ENCODE data around the gene SBK3.
"Not testable (repeated sequence)": the region's sequence is repeated elsewhere in the genome, so short reads cannot be mapped to it uniquely, and the experiment has no call there.

Gene SBK3

DNA sequence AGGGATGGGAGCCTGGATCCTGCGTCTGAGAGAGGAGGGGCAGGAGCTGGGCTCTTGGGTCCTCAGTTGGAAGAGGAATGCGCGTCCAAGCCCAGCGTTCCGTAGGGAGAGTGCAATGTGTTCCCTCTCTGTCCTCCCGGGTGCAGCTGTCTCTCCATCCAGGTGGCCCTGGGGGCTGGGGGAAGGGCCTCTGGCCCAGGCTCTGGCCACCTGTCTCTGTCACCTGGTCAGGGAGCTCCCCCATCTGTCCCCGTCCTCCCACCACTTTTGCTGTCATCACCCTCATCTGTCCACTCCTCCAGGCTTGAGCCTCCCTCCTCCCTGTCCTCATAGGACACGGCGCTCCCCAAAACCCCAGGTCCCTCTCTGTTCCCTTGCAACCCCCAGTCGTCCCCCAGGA lies 4.7 kb downstream of the SBK3 start:
- no peak for DNase-seq (ENCODE audit: low read depth)

DNA sequence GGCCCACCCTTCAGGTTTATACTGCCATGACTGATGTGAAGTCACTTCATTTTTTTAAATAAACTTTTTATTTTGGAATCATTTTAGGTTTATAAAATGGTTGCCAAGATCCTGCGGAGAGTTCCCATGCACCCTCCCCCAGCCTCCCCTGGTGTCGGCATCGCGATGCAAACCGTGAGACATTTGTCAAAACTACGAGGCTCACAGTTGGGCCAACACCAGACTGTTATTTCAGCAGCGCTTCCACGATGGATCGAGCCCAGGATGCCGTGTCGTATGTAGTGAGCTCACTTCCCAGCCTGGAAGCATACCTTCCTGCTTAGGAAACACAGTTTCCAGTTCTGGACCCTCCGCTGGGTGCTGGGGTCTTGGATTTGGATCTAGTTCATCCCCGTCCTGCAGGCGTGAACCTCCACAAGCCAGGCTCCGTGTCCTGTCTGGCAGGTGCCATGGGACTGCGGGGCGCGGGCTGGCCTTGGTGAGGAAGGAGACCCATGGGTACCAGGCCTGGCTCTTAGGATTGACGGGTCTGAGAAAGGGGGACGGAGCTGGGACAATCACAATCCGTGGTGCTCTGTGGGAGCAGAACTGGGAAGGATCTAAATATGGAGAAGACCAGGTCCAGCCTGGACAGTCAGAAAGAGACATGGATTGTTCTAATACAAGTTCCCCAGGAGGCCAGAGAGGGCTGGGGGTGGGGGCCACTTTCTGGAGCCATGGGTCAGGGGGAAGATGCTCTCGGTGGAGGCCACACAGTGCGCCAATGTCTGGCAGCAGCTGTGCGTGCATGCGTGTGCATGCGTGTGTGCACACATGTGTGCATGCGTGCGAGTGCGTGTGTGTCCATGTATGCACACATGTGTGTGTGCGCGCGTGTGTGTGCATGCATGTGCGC lies 6.0 kb downstream of the SBK3 start:
- DNase-seq (ENCODE audit: low read depth): no peak

DNA sequence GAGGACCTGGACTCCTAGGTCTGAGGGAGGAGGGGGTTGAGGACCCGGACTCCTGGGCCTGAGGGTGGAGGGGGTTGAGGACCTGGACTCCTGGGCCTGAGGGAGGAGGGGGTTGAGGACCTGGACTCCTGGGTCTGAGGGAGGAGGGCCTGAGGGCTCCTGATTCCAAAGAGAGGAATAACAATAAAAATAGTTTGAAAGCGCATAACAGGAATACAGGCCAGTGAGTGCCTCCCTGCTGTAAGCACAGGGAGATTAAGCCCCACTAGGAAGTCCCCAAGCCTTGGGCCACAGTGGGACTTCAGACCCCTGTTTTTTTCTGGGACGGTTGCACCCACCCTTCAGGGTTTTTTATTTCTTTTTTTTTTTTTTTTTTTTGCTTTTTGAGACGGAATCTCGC lies 7.2 kb downstream of the SBK3 start:
- no peak for DNase-seq (ENCODE audit: low read depth)

DNA sequence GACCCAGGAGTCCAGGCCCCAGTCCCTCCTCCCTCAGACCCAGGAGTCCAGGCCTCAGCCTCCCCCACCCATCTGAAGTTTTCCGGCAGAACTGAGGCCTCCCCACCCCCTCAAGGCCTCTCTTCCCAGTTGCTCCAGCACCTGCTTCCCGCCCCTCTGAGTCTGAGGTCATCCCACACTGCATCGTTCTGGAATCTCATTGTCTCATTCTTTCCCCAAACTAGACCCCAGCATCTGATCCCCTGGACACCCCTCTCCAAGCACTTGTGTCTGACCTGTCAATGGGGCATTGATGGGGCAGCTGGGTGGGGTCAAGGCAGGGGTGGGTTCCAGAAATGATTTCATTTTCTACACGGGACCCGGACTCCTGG lies 7.6 kb downstream of the SBK3 start:
- DNase-seq (ENCODE audit: low read depth): no peak

DNA sequence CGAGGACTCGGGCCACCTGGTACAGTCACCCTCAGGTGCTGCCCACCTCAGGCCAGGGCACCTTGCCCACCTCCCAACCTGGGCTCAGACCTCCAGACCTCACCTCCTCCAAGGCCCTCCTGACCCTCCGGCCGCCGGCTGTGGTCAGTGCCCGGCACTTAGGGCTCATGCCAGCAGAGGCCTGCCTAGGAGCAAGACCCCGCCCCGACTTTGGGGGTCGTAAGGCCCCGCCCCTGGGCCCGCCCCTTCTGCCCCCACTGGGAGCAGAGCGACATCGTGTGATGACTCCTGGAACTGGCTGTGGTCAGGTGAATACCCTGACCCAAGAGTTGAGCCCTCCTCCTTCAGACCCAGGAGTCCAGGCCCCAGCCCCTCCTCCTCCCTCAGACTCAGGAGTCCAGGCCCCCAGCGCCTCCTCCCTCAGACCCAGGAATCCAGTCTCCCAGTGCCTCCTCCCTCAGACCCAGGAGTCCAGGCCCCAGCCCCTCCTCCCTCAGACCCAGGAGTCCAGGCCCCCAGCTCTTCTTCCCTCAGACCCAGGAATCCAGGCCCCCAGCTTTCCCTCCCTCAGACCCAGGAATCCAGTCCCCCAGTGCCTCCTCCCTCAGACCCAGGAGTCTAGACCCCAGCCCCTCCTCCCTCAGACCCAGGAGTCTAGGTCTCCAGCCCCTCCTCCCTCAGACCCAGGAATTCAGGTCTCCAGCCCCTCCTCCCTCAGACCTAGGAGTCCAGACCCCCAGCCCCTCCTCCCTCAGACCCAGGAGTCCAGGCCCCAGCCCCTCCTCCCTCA lies 8.2 kb downstream of the SBK3 start, which contains the start of gene SBK2:
Gene SBK2, minus strand, starts transcription at position 183 of the 790 bp plus-strand sequence. CDS start 839 bp downstream, outside the sequence.
- DNase-seq (ENCODE audit: low read depth): no peak

DNA sequence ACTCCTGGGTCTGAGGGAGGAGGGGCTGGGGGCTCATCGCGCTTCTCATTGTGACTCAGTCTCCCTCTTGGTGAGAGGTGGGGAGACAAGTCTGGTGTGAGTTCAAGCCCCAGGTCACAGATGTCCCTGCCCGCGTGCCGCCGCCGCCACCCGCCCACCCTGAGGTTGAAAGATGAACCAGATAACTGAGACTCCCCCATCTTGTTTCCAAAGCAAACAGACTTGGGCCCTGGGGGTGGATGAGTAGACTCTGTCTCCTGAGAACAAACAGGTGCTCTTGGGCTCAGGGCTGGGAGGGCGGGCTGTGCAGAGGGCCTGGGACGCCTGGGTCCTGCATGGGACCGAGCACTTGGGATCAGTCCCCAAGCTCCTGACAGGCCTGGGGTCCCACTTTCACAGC lies 9.0 kb downstream of the SBK3 start:
- DNase-seq (ENCODE audit: low read depth): no peak

DNA sequence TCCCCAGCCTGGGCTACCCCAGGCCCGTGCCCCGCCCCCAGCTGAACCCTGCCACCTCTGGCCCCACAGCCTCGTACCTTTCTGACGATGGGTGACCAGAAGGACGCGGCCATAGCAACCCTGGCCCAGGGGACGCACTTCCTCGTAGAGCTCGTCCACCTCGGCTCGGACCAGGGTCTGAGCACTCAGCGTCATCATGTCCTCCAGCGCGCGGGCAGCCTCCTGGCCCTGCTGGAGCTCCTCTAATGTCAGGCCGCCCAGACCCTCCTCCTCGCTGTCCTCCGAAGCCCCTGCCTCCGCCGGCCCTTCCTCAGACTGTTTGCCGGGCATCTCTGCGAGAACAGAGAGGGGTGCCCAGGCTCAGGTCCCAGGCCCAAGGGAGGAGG lies 9.4 kb downstream of the SBK3 start:
- DNase-seq (ENCODE audit: low read depth): no peak

DNA sequence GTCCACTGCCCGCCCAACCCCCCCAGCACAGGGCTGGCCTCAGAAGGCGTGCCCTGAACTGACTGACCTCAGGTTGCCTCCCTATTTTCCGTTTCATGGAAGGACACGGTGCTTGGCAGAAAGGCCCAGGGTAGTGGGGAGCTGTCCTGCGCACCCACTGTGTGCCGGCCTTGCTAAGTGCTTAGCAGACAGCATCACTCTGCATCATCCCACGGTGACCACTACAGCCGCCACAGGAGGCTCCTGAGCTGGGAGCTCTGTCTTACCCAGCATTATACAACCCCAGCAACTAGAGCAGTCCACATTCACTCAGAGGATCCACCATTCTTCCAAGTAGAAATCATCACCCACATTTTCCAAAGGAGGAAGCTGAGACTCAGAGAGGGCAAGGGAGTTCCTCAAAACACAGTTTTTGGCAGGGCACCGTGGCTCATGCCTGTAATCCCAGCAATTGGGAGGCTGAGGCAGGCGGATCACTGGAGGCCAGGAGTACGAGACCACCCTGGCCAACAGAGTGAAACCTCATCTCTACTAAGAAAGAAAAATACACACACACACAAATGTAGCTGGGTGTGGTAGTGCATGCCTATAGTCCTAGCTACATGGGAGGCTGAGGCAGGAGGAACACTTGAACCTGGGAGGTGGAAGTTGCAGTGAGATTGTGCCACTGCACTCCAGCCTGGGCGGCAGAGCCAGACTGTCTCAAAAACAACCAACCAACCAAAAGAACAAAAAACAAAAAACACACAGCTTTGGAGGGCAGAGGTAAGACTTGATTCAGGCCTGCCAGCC lies 10.0 kb downstream of the SBK3 start:
- no peak for DNase-seq (ENCODE audit: low read depth)

DNA sequence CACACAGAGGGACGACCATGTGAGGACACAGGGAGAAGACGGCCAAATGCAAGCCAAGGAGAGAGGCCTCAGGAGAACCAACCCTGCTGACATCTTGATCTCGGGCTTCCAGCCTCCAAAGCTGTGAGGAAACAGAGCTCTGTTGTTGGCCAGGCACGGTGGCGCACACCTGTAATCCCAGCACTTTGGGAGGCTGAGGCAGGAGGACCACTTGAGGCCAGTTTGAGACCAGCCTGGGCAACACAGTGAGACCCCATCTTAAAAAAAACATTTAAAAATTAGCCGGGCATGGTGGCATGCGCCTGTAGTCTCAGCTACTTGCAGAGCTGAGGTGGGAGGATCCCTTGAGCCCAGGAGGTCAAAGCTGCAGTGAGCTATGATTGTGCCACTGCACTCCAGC lies 11.1 kb downstream of the SBK3 start:
- not testable (repeated sequence) for DNase-seq (ENCODE audit: low read depth)

DNA sequence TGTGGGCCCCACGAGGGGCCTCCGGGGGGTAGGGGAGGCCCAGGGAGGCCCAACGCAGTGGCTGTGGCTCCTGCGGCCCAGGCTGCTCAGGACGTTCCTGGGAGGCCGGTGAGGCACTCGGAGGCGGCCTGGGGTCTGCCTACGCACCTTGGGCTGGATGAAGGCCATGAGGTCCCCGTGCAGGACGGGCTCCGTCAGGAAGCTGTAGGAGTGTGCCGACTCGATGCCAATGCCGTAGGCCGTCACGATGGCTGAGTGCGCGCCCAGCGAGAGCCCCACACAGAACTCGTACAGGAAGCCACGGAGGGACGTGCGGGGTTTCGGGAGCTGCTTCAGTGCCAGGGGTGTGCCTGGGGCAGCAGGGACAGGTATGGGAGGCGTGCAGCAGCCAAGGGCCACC lies 14.3 kb downstream of the SBK3 start:
- no peak for DNase-seq (ENCODE audit: low read depth)

DNA sequence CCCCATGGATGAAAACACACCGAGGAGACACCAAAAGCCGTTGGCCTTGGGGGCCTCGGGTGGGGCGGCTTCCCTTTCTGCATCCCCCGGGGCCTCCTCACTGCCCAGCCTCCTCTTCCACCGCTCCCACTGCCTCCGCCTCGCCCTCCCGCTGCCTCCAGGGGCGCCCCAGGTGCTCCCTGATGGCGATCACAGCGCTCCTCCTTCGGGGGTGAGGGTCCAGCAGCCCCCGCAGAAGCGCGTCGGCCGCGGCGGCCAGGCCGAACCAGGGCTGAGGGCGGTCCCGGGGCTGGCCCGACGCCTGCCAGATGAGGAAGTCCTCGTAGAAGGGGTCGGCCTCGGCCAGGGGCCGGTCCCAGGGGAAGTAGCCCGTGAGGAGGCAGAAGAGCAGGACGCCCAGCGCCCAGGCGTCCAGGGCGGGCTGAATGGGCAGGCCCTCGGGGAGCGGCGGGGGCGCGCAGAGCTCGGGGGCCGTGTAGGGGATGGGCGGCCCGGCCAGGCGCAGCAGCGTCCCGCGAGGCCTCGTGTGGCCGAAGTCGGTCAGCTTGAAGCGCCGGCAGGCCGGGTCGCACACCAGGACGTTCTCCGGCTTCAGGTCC lies 15.6 kb downstream of the SBK3 start:
- DNase-seq (ENCODE audit: low read depth): no peak

DNA sequence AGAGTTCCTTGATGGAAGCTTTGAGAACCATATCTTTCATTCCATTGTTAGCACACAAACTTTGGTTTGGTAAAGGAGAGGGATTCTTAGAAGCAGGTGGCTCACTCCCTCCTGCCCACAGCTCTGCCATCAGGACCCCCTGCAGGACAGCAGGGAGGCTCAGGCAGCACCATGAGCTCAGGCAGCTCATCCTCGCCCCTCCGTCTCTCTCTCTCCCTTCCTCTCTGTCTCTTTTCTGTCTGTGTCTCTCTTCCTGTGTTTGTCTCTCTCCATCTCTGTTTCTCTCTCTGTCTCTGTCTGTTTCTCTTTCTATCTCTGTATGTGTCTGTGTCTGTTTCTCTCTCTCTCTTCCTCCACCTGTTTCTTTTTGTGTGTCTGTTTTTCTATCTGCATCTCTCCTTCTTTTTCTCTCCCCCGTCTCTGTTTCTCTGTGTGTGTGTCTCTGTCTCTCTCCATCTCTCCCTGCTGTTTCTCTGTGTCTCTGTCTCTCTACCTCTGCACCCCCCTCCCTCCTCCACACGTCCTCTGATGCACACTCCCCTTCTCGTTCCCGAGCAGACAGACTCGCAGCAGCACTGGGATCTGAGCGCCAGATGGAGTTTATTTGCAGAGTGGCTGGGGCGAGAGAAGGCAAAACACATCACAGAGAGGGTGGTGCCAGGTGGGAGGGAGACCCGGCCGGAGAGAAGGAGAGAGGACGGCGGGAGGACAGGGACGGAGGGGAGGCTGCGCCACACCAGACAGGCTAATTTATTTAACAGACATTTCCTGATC lies 17.1 kb downstream of the SBK3 start:
- DNase-seq (ENCODE audit: low read depth): no peak

DNA sequence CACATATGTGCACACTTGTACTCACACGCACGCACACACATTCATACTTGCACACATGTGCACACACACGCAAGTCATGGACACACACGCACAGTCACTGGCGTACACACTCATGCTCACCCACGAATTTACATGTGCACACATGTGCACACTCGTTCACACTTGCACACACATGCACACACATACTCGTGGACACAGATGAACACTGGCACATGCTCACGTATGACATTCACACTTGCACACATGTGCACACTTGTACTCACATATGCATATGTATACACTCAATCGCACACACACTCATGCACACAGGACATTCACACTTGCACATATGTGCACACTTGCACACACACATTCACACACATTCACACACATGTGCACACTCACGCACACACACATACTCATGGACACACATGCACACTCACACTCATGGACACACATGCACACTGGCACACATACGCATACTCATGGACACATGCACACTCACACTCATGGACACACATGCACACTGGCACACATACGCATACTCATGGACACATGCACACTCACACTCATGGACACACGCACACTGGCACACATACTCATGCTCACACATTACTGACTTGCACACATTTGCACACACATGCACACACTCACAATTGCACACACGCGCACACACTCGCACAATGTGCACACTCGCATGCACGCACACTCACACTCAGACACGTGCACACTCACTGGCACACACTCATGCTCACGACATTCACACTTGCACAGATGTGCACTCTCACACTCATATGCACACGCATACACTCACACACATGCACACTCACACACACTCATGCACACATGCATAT lies 17.9 kb downstream of the SBK3 start:
- DNase-seq (ENCODE audit: low read depth): no peak

DNA sequence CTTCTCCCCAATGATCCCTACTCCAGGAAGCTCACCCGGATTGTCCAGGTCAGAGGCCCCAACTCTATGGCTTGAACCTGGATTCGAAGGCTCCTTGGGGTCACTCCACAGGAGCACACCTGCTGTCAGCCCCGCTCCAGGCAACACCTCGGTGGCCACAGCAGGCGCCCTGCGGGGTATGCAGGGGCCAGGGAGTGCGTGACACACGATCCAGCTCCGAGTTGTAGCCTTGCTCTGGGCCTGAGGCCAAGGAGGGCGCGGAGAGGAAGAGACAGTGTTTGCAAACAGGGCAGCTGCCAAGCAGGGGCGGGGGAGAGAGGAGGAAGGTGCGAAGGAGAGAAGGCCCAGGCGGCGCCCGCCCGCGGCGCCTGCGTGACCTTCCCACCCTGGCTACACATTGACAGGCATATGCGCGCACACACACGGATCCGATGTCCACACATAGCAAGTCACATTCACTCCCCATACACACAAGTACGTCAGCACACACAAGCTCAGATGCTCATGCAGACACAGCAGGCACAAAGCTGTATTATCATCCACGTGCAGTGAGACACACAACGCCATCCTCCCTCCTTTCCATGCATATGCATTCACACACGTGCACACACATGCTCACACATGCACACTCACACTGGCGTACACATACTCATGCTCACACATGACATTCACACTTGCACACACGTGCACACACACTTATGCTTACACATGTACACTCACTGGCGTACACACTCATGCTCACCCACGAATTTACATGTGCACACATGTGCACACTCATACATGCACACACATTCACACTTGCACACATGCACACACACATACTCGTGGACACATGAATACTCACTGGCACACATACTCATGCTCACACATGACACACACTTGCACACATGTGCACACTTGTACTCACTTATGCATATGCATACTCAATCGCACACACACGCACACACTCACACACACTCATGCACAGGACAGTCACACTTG lies 18.8 kb downstream of the SBK3 start:
- DNase-seq (ENCODE audit: low read depth): no peak

DNA sequence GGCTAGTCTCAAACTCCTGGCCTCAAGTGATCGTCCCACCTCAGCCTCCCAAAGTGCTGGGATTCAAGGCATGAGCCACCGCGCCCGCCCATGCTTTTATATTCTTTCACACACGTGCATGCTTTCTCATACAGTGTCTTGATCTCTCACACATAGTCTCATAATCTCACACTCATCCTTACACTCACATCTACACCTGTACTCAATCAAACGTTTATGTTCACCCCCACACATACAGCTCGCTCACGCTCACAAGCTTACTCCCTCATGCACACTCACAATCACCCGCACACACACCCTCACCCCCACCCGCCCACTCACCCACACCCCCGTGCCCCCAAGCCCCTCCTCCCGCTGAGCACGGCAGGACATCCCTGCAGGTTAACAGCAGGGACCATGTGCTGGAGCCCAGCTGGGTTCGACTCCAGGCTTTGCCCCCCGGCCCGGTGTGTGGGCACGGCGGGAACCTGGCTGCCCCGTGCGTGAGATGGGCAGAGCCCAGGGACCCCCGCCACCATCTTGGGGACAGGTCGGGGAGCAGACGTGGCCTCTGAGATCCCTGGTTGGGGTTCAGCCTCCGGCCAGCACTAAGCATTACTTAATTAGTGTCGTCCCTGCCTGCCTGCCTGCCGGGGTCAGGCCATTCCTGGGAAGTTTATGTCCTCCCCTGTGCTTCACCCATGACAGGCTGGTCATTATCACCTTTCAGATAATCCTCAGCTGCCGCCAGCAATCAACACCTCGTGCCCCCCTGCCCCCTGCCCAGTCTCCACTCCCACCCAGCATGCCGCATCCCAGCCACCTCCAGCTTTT lies 19.8 kb downstream of the SBK3 start:
- no peak for DNase-seq (ENCODE audit: low read depth)

DNA sequence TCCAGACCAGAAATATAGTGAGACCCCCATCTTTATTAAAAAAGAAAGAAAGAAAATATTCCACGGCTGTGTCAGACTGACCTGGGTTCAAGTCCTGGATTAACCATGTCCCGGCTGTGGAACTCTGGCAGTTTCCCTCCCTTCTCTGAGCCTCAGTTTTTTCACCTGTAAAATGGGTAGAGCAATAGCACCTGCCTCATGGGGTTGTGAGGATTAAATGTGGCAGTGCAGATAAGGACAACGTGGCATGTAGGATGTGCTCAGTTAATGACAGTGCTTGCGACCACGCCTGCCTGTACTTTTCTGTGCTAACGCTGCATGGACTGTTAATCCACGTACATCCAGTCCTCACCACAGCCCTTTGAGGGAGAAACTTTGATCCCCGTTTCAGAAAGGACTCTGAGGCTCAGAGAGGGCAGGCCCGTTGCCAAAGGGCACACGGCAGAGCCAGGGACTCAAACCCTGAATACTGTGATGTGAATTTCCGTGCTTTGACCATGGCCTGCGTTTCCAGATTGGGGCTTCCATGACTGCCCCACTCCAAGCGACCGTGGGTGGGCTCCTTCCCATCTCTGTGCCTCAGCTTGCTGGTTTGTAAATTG lies 24.6 kb downstream of the SBK3 start:
- DNase-seq (ENCODE audit: low read depth): no peak

DNA sequence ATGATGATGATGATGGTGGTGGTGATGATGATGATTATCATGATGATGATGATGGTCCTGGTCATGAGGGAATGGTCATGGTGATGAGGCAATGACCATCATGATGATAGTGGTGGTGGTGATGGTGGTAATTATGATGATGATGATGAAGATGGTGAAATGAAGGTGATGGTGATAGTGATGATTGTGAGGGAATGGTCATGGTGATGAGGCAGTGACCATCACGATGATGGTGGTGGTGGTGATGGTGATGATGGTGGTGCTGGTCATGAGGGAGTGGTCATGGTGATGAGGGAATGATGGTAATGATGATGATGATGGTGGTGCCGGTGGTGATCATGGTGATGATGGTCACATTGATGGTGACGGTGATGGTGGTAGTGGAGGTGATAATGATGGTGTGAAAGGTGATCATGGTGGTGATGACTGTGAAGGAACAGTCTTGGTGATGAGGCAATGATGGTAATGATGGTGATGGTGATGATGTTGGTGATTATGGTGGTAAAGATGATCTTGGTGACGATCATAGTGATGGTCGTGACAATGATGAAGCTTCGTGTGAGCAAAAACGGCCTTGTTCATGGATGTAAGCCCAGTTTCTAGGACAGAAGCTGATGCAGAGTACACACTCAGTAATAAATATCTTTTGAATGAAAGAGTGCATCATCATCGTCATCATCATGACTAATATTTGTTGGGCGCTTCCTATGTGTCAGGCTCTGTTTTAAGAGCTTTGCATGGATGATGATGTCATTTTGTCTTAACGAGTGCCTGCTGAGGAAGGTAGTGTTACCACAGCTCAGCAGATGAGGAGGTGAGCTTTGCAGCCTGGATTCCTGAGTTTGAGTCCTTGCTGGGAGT lies 25.7 kb downstream of the SBK3 start:
- DNase-seq (ENCODE audit: low read depth): no peak

Data from stimulated activated CD8-positive, alpha-beta memory T cell treated with anti-CD3 and anti-CD28 coated beads, Interleukin-7, amount 100 ng/mL, for 24 hours (primary cell).